Spinal cord (tissue), 10 donors: ENCODE measurements around the gene FOXP4. TPM values are rescaled to one million over a fixed set of nuclear protein-coding genes. Genes with fewer than 3 reads are reported as not detected.

Experiments used
- DNase-seq, 6 donors: peaks; one replicate each; pipeline versions ENCODE4 v3.0.0 to v3.0.0-alpha.2; 2013 to 2015; ENCODE audit warnings: low spot score in 6 of 6, low read depth in 4 of 6
- H3K27ac ChIP-seq: one replicate; pipeline ENCODE4 v1.5.1; 2013; ENCODE audit warnings: low read depth, low read length, control low read depth
- H3K27me3 ChIP-seq: one replicate; pipeline ENCODE4 v1.6.1; 2013; ENCODE audit warnings: low read length; ENCODE audit not compliant: control insufficient read depth, insufficient read depth
- H3K36me3 ChIP-seq: one replicate; pipeline ENCODE4 v1.6.1; 2013; ENCODE audit warnings: low read length; ENCODE audit not compliant: control insufficient read depth, insufficient read depth
- H3K4me1 ChIP-seq: one replicate; pipeline ENCODE4 v1.6.1; 2013; ENCODE audit warnings: low read length; ENCODE audit not compliant: control insufficient read depth, insufficient read depth
- H3K4me3 ChIP-seq: one replicate; pipeline ENCODE4 v1.5.1; 2013; ENCODE audit warnings: low read depth, low read length, control low read depth
- H3K9me3 ChIP-seq: one replicate; pipeline ENCODE4 v1.6.1; 2013; ENCODE audit warnings: low read length; ENCODE audit not compliant: control insufficient read depth, insufficient read depth
- WGBS: methylation state at CpG from one replicate; pipeline ENCODE4 v1.1.5; 2013; ENCODE audit warnings: missing lambda C conversion rate; ENCODE audit not compliant: insufficient coverage; 5-methylcytosine and 5-hydroxymethylcytosine counted together
- polyA plus RNA-seq, 2 donors: library from polyadenylated mRNA; unstranded; fragments of 120-200 nt; gene quantifications; one replicate each; pipeline ENCODE4 v1.2.1, GENCODE V29; 2013; ENCODE audit not compliant: insufficient read length in 2 of 2
- total RNA-seq, 2 donors: library from RNA; depleted of rRNA in 1 of 2; stranded (reverse); fragments of 120-200 nt in 1 of 2; fragments of >200 nt in 1 of 2; gene quantifications; one replicate each; pipeline versions ENCODE4 v1.2.3 to v1.2.4, GENCODE V29; 2013 to 2014
- donor health status: healthy.

FOXP4 gene
- total and polyA plus RNA-seq, 4 donors: 3.5 to 27.8 (median 12.0) TPM

DNA sequence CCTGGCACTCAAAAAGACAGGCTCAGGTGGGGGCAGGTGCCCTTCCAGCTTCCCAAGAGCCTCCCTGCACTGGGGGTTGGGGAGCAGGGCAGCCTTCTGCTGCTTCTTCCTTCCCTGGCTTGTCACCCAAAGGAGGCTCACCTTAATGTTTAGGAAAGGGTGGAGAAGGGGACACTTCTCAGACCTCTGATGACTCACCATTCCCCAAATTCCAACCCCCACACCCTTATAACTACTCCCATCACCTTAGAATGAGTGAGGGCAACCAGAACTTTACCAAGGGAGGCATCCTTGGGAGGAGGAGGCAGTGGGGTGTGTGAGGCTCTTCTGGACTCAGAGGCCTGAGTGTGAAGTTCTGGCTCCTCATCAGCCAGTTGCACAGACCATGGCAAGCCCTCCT, 15.2 kb upstream of the FOXP4 start:
- no peaks in the 10 kb centered on the region for H3K36me3 ChIP-seq
- peaks cover 56% of the 10 kb centered on the region for H3K27me3 ChIP-seq
- H3K27ac ChIP-seq: no peak overlapping the region
- no peaks in the 10 kb centered on the region for H3K9me3 ChIP-seq
- peaks cover 24% of the 10 kb centered on the region for H3K4me1 ChIP-seq
- no peak for DNase-seq
- no peak overlapping the region for H3K4me3 ChIP-seq

DNA sequence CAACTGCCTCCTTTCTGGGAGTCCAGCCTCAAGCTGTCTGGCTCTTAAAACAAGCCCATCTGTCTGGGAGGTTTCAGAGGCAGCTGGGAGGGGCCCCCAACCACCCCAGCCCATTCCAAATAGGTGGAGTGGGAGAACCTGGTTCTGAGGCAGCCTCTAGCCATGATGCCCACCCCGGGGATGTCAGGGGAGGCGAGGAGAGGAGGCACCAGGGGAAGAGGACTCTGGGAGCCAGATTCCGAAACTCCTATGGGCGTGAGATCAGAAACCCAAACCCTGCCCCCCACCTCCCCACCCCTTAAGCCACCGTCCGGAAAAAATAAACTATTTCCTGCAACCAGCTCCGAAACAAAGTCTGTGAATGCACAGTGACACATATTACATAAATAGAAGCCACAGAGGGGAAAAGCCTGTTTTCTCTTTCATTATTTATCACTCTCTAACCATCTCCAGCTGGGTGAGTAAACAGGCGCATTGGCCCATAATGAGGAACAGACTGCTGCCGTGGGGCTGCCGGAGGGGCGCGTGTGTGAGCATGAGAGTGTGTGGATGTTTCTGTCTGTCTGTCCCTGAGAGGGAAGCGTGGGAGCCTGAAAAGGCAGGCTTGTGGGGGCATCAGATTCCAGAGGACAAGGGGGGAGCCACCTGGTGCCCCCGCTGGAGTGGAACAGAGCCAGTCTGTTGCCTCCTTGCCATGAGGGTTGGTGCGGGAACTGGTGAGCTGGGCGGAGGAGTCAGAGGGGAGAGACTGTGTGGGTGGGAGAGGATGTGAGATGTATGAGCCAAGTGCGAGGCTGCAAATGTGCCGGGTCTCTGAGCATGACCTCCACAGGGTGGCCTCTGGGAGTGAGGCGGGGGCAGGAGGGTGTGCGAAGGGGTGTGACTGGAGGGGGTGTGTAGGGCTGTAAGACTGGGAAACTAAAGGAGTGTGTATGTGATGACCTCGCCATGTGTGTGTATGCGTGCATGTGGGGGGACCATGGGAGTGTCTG, 14.3 kb upstream of the FOXP4 start:
- no peak overlapping the region for H3K4me3 ChIP-seq

DNA sequence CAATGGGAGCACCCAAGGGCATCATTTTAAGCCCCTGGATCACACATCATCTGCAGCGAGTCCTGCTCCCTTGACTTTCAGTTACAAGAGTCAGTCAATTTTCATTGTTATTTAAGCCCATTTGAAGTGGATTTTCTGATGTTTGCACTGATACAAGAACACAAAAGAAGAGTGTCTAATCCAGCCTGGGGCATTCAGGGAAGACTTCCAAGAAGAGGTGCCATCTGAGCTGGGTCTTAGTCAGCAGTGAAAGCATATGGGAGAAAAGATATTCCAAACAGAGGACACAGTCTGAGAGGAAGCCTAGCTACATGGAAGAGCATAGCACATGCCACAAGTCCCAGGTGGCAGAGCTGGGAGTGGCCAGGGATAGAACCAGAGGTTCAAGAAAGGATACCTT, 10.4 kb upstream of the FOXP4 start:
- H3K27me3 ChIP-seq: peaks cover 49% of the 10 kb centered on the region
- H3K4me3 ChIP-seq: no peak overlapping the region
- no peaks in the 10 kb centered on the region for H3K36me3 ChIP-seq
- H3K27ac ChIP-seq: no peak overlapping the region
- WGBS: 60% methylated on average over 1 of the region's 1 CpG
- H3K9me3 ChIP-seq: no peaks in the 10 kb centered on the region
- DNase-seq: no peak
- H3K4me1 ChIP-seq: peaks cover 17% of the 10 kb centered on the region

More for the DNA sequence above, 14.3 kb upstream of the FOXP4 start:
- WGBS: 35% methylated on average over 15 of the region's 22 CpGs
- H3K4me1 ChIP-seq: peaks cover 26% of the 10 kb centered on the region
- no peaks in the 10 kb centered on the region for H3K9me3 ChIP-seq
- peak in 1 of 6 donors; percentile 62 for DNase-seq
- peaks cover 55% of the 10 kb centered on the region for H3K27me3 ChIP-seq
- no peak overlapping the region for H3K27ac ChIP-seq
- H3K36me3 ChIP-seq: no peaks in the 10 kb centered on the region

DNA sequence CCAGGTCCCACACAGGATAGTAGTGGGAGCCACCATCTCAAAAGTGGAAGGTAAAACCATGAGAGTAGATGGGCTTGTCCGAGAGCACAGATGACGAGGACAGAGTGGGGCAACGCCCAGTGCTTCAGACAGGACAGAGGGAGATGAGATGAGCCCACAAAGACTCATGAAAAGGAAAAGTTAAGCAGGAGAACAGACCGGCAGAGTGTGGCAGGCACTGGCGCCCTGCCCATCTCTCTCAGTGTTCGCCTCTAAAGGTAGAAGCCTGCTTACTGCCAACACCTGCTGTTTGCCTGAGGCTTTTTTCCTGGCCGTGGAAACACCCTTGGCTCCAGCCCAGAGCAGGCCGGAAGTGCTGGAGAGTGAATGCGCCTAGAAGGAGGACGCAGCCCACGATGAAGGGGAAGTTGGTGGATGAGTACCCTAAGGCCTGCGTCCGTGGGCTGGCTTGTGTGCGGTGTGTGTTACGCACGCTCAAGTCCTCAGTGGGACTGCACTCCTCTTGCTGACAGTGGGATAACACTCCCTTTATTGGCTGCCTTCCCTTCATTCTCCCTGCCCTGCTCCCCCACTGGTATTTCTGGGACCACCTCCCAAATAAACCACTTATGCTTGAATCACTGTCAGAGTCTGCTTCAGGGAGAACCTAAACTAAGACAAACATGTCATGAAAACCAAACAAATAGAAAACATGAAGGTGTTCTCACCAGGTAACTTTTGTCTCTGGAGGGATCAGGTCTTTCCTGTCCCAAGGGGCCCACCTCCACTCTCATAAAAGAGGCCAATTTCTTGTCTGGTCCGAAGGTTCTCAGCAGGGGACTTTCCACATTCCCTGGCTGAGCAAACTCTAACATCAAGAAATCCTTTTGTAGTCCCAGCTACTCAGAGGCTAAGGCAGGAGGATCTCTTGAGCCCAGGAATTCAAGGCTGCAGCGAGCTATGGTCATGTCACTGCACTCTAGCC, 9.1 kb upstream of the FOXP4 start:
- DNase-seq: peak in 1 of 6 donors; percentile 61
- H3K4me3 ChIP-seq: no peak overlapping the region
- H3K27ac ChIP-seq: peak overlapping the region; percentile 40
- no peaks in the 10 kb centered on the region for H3K9me3 ChIP-seq
- peaks cover 41% of the 10 kb centered on the region for H3K27me3 ChIP-seq
- peaks cover 8% of the 10 kb centered on the region for H3K4me1 ChIP-seq
- H3K36me3 ChIP-seq: no peaks in the 10 kb centered on the region
- WGBS: 58% methylated on average over 18 of the region's 18 CpGs

DNA sequence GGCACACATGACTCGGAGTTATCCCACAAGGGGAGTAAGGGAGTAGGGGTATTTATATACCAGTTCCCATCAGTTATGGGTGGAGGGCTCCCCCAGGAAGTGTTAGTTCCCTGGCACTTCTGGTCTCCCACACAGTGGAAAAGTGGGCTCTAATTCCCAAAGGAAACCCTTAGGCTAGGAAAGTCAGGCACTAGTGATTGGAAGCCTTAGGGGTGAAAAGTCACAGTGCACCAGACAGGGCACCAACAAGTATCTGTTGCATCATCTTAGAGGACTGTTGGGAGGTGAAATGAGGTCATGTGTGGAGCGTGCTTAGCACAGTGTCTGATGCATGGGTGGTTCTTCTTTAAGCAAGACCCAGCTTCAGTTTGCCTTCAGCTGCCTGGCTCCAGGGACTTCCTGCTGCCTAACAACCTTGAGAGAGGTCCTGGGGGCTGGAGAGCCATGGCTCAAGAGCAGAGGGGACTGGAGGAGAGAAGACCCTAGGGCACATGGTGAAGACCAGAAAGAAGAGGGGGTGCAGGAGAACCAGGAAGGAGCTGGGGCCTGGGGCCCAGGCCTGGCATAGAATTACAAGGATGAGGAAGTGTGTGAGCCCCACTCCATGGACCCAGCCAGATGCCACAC, 7.5 kb upstream of the FOXP4 start:
- H3K27me3 ChIP-seq: peaks cover 39% of the 10 kb centered on the region
- DNase-seq: no peak
- H3K4me1 ChIP-seq: peaks cover 5% of the 10 kb centered on the region
- 56% methylated on average over 1 of the region's 2 CpGs for WGBS
- no peak overlapping the region for H3K4me3 ChIP-seq
- H3K9me3 ChIP-seq: no peaks in the 10 kb centered on the region
- H3K36me3 ChIP-seq: no peaks in the 10 kb centered on the region
- no peak overlapping the region for H3K27ac ChIP-seq

DNA sequence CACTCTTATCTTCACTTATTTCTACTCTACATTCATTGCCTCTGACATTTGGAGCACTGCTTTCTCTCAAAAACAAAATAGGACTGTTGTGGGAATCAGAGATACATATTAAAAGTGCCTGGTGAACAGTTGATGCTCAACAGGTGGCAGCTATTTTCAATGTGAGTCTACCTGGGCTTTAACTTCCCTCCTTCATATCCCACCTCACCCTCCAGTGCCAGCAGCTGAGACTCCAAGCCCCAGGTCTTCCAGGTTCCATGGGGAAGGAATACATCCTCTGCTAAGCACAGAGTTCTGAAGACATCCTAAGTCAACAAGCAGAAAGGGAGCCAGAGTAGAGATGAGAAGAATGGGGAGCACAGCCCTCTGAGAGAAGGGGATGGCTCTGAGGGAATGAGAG, 7.0 kb upstream of the FOXP4 start:
- Histone ChIP-seq H3K27ac (no peak overlapping the region), H3K4me3 (no peak overlapping the region), H3K9me3 (no peaks in the 10 kb centered on the region), H3K36me3 (no peaks in the 10 kb centered on the region), H3K27me3 (peaks cover 44% of the 10 kb centered on the region), H3K4me1 (peaks cover 5% of the 10 kb centered on the region)
- no peak for DNase-seq

GRCh38 chr6:41541364-41541763, 4.8 kb upstream of the FOXP4 start:
- WGBS: no CpG with 5 or more reads among the region's 2 CpGs
- peaks cover 51% of the 10 kb centered on the region for H3K27me3 ChIP-seq
- H3K27ac ChIP-seq: no peak overlapping the region
- no peaks in the 10 kb centered on the region for H3K9me3 ChIP-seq
- peaks cover 16% of the 10 kb centered on the region for H3K4me1 ChIP-seq
- no peak for DNase-seq
- H3K36me3 ChIP-seq: no peaks in the 10 kb centered on the region
- no peak overlapping the region for H3K4me3 ChIP-seq

GRCh38 chr6:41543087-41543486, 3.1 kb upstream of the FOXP4 start:
- no peak overlapping the region for H3K27ac ChIP-seq
- DNase-seq: no peak
- peaks cover 22% of the 10 kb centered on the region for H3K4me1 ChIP-seq
- no peak overlapping the region for H3K4me3 ChIP-seq
- 88% methylated on average over 4 of the region's 5 CpGs for WGBS
- no peaks in the 10 kb centered on the region for H3K36me3 ChIP-seq
- H3K9me3 ChIP-seq: no peaks in the 10 kb centered on the region
- H3K27me3 ChIP-seq: peaks cover 53% of the 10 kb centered on the region

DNA sequence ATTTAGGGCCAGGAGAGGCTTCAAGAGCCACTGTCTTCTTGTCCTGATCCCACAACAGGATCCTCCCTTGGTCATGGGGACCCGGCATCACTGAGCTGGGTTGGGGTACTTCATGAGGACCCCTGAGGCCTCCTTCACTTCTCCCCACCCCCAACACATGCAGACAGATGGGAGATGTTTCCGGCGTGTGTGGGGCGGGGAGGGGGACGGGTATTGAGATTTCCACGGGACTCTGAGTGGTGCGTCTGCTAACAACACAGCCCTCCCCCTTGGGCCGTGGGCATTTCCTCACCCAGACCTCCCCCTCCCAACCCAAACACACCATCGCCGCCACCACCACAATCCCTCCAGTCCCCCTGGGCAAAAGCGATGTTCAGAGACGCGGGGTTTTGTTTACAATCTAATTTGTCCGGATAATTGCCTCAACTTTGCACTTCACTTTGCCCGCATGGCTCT, 906 bp upstream of the FOXP4 start:
- H3K27ac ChIP-seq: peak overlapping the region; percentile 33
- peak overlapping the region; percentile 48 for H3K4me3 ChIP-seq
- peaks cover 31% of the 10 kb centered on the region for H3K4me1 ChIP-seq
- WGBS: 4% methylated on average over 9 of the region's 15 CpGs
- no peak for DNase-seq
- no peaks in the 10 kb centered on the region for H3K9me3 ChIP-seq
- no peaks in the 10 kb centered on the region for H3K36me3 ChIP-seq
- peaks cover 61% of the 10 kb centered on the region for H3K27me3 ChIP-seq
